Adipose tissue (tissue), 3 donors: ENCODE results near the gene MAIP1. TPM values are rescaled to one million over a fixed set of nuclear protein-coding genes. Genes with fewer than 3 reads are reported as not detected.
"Not testable (repeated sequence)": the region's sequence is repeated elsewhere in the genome, so short reads cannot be mapped to it uniquely, and the experiment has no call there.

Experiments used
- H3K27ac ChIP-seq: one replicate; pipeline ENCODE4 v1.5.1; 2013; ENCODE audit warnings: low read depth, low read length
- WGBS, 3 donors: extraction: QIAGEN DNeasy Blood & Tissue Kit; methylation state at CpG; one replicate each; pipeline ENCODE4 v1.1.7; 2013; 5-methylcytosine and 5-hydroxymethylcytosine counted together
- polyA plus RNA-seq, 3 donors: library from polyadenylated mRNA; stranded (reverse); fragments of 200-250 nt; gene quantifications; one replicate each; pipeline ENCODE4 v1.2.3, GENCODE V29; 2013
- donor health status: healthy with polysubstance abuse.
- donor health status: Bipolar disorder and iron deficiency.
- donor health status: healthy.

MAIP1 gene
- 10 to 100 TPM; 10.1 to 18.7 (median 10.8) TPM for polyA plus RNA-seq

GRCh38 chr2:199955339-199956061 is at the start of gene MAIP1, which contains the start of gene TYW5:
MAIP1 (plus strand) TSS chr2:199955582; CDS start chr2:199955799, 217 bp downstream.
TYW5 (minus strand) TSS chr2:199955491; CDS start chr2:199955470, 21 bp downstream.
- WGBS, 3 donors, result 0 to 1% (median 0%) methylated on average over 64 of the region's 64 CpGs
- H3K27ac ChIP-seq, result no peak within 1 kb of the TSS

- no peak overlapping the region for H3K27ac ChIP-seq
- WGBS, 3 donors, result 65 to 80% (median 72%) methylated on average over 2 of the region's 2 CpGs
These were observed 48.2 kb upstream of the MAIP1 start for GRCh38 chr2:199907008-199907714.

DNA sequence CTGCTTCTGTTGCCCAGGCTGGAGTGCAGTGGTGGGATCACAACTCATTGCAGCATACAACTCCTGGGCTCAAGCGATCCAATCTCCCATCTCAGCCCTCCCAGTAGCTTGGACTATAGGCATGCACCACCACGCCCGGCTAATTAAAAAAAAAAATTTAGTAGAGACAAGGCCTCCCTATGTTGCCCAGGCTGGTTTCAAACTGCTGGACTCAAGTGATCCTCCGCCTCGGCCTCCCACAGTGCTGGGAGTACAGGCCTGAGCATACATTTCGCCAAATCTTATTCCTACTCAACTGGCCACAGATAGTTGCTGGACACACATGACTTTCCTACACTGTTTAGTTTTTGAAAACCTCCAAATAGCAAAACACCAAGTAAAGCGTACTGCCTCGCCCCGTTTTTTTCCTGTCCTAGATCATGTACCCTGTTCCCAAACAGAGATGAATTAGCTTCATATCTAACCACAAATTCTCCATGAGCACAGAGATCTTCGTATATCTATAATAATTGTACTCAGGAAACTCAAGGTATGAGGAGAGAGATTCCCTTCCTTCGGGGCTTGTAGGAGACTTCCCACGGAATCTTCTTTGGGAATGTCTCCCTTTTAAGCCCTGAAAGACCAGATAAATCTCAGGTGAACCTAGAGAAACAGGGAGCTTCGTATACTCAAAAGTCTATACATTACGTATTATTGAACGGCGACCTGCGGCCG is 44.9 kb upstream of the MAIP1 start:
- H3K27ac ChIP-seq, result no peak overlapping the region
- 28 to 45% (median 43%) methylated on average over 18 of the region's 18 CpGs for WGBS, 3 donors

- 0 to 1% (median 0%) methylated on average over 85 of the region's 85 CpGs for WGBS, 3 donors
- peak within 1 kb of the TSS; percentile 56 for H3K27ac ChIP-seq
These were observed 44.1 kb upstream of the MAIP1 start, which contains the start of gene C2orf69 for GRCh38 chr2:199911052-199911876. C2orf69 (plus strand) TSS chr2:199911293; CDS start chr2:199911439, 146 bp downstream.

GRCh38 chr2:199911877-199912161 is 43.6 kb upstream of the MAIP1 start:
- H3K27ac ChIP-seq, result peak overlapping the region; percentile 56
- 0 to 1% (median 0%) methylated on average over 13 of the region's 13 CpGs for WGBS, 3 donors

DNA sequence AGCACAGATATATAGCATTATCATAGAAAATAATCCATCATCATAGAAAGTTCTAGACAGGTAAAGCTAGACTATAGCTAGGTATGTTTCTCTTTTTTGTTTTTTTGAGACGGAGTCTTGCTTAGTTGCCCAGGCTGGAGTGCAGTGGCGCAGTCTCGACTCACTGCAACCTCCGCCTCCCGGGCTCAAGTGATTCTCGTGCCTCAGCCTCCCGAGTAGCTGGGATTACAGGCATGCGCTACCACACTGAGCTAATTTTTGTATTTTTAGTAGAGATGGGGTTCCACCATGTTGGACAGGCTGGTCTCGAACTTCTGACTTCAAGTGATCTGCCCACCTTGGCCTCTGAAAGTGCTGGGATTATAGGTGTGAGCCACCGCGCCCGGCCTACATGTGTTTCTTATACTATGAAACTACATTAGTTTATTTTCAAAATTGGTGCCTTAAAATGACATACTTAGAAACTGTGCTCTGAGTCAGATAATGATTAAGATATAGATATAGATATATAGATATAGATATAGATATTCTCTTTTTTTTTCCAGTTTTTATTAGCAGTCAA is 42.7 kb upstream of the MAIP1 start:
- not testable (repeated sequence) for H3K27ac ChIP-seq
- WGBS, 3 donors, result 91 to 95% (median 94%) methylated on average over 12 of the region's 12 CpGs

GRCh38 chr2:199914372-199914958 is 40.9 kb upstream of the MAIP1 start:
- WGBS, 3 donors, result 43 to 64% (median 59%) methylated on average over 2 of the region's 2 CpGs
- no peak overlapping the region for H3K27ac ChIP-seq

DNA sequence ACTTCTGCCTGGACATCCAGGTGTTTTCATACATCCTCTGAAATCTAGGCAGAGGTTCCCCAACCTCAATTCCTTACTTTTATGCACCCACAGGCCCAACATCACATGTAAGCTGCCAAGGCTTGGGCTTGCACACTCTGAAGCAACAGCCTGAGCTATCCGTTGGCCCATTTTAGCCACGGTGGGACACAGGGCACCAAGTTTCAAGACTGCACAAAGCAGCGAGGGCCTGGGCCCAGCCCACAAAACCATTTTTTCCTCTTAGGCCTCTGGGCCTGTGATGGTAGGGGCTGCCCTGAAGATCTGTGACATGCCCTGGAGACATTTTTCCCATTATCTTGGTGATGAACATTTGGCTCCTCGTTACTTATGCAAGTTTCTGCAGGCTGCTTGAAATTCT is 38.4 kb upstream of the MAIP1 start:
- H3K27ac ChIP-seq, result no peak overlapping the region
- 87 to 99% (median 87%) methylated on average over 4 of the region's 4 CpGs for WGBS, 3 donors

- WGBS, 3 donors, result 57 to 75% (median 65%) methylated on average over 5 of the region's 5 CpGs
- no peak overlapping the region for H3K27ac ChIP-seq
These were observed 32.5 kb upstream of the MAIP1 start for GRCh38 chr2:199922856-199923255.

- H3K27ac ChIP-seq, result no peak overlapping the region
- WGBS, 3 donors, result 62 to 85% (median 71%) methylated on average over 2 of the region's 2 CpGs
These were observed 31.5 kb upstream of the MAIP1 start for GRCh38 chr2:199923924-199924323.

GRCh38 chr2:199926806-199927205 is 28.6 kb upstream of the MAIP1 start:
- H3K27ac ChIP-seq, result no peak overlapping the region
- 25 to 58% (median 48%) methylated on average over 1 of the region's 1 CpG for WGBS, 3 donors

GRCh38 chr2:199928226-199928625 is 27.2 kb upstream of the MAIP1 start:
- no peak overlapping the region for H3K27ac ChIP-seq
- WGBS, 3 donors, result 47 to 57% (median 56%) methylated on average over 2 of the region's 2 CpGs

- no peak overlapping the region for H3K27ac ChIP-seq
These were observed 26.8 kb upstream of the MAIP1 start for GRCh38 chr2:199928626-199929025.

- H3K27ac ChIP-seq, result no peak overlapping the region
- 74 to 89% (median 83%) methylated on average over 2 of the region's 2 CpGs for WGBS, 3 donors
These were observed 26.1 kb upstream of the MAIP1 start for GRCh38 chr2:199929262-199929661.

- 77 to 85% (median 83%) methylated on average over 4 of the region's 4 CpGs for WGBS, 3 donors
These were observed 23.0 kb upstream of the MAIP1 start for GRCh38 chr2:199932312-199932855.

GRCh38 chr2:199933466-199933865 is 21.9 kb upstream of the MAIP1 start:
- 68 to 76% (median 75%) methylated on average over 3 of the region's 3 CpGs for WGBS, 3 donors
- H3K27ac ChIP-seq, result no peak overlapping the region

More at GRCh38 chr2:199932312-199932855, 23.0 kb upstream of the MAIP1 start:
- no peak overlapping the region for H3K27ac ChIP-seq

- WGBS, 3 donors, result 28 to 91% (median 82%) methylated on average over 2 of the region's 2 CpGs
- H3K27ac ChIP-seq, result no peak overlapping the region
These were observed 18.8 kb upstream of the MAIP1 start for GRCh38 chr2:199936554-199936953.
